Testis (tissue), 3 donors: ENCODE results near the gene SCARB1. TPM values are rescaled to one million over a fixed set of nuclear protein-coding genes. Genes with fewer than 3 reads are reported as not detected.

ENCODE experiments used
- DNase-seq: peaks from one replicate; pipeline ENCODE4 v3.0.0-alpha.2; 2019
- H3K27ac ChIP-seq, 2 donors: fragments of 200-600 bp; sonication (generic); one replicate each; pipeline ENCODE4 v1.5.1; 2019
- H3K27me3 ChIP-seq: fragments of 200-600 bp; sonication (generic); one replicate; pipeline ENCODE4 v1.5.1; 2019
- H3K36me3 ChIP-seq: fragments of 200-600 bp; sonication (generic); one replicate; pipeline ENCODE4 v1.5.1; 2017; ENCODE audit warnings: low read depth; ENCODE audit errors: missing control alignments
- H3K4me1 ChIP-seq: fragments of 200-600 bp; sonication (generic); one replicate; pipeline ENCODE4 v1.5.1; 2019
- H3K4me3 ChIP-seq, 2 donors: fragments of 200-600 bp; sonication (generic); one replicate each; pipeline ENCODE4 v1.5.1; 2017 to 2019
- H3K9me3 ChIP-seq: fragments of 200-600 bp; sonication (generic); one replicate; pipeline ENCODE4 v1.5.1; 2017
- POLR2A ChIP-seq: fragments of 450-650 bp; IDR thresholded peaks from one replicate; pipeline ENCODE4 v1.6.1; 2017; ENCODE audit warnings: antibody characterized with exemption, mild to moderate bottlenecking, moderate library complexity
- WGBS, 2 donors: methylation state at CpG; one replicate each; pipeline ENCODE4 v1.1.5; 2018; 5-methylcytosine and 5-hydroxymethylcytosine counted together
- intact Hi-C: fragments of 100-400 bp; cut with DNase I; formaldehyde crosslinking; loops from one replicate; pipeline ENCODE4 v1.15.1; 2023; ENCODE audit warnings: low total_unique reads
- polyA plus RNA-seq: library from polyadenylated mRNA; stranded (reverse); fragments of 350-450 nt; fragmentation: Illumina TruSeq; extraction: RNeasy Lipid Tissue Mini Kit (QIAGEN cat#74804); gene quantifications from one replicate; pipeline ENCODE4 v1.2.3, GENCODE V29; 2014; ENCODE audit warnings: low read depth, low replicate concordance; ENCODE audit not compliant: insufficient read depth
- total RNA-seq, 2 donors: library from RNA; depleted of rRNA; stranded (reverse); fragments of >200 nt; gene quantifications; one replicate each; pipeline ENCODE4 v1.2.3, GENCODE V29; 2016
- TF ChIP-seq, protein P1 (sequence below), 3 experiments: fragments of 450-650 bp in 2 of 3; fragments of 200-600 bp in 1 of 3; sonication (generic) in 1 of 3; IDR thresholded peaks; one replicate each; pipeline ENCODE4 v1.5.1; 2016 to 2019; ENCODE audit warnings: antibody characterized with exemption in 3 of 3, mild to moderate bottlenecking in 2 of 3, moderate library complexity in 1 of 3

The SCARB1 gene
- total and polyA plus RNA-seq, 3 donors from 2014 or later = 46.9 to 116 (median 73.6) TPM

- Histone ChIP-seq H3K27me3 (no peaks in the 10 kb centered on the region), H3K4me3 (no peak overlapping the region), H3K27ac (no peak overlapping the region), H3K4me1 (peaks cover 7% of the 10 kb centered on the region), H3K36me3 (no peaks in the 10 kb centered on the region), H3K9me3 (no peaks in the 10 kb centered on the region)
- TF ChIP-seq, protein P1, sequence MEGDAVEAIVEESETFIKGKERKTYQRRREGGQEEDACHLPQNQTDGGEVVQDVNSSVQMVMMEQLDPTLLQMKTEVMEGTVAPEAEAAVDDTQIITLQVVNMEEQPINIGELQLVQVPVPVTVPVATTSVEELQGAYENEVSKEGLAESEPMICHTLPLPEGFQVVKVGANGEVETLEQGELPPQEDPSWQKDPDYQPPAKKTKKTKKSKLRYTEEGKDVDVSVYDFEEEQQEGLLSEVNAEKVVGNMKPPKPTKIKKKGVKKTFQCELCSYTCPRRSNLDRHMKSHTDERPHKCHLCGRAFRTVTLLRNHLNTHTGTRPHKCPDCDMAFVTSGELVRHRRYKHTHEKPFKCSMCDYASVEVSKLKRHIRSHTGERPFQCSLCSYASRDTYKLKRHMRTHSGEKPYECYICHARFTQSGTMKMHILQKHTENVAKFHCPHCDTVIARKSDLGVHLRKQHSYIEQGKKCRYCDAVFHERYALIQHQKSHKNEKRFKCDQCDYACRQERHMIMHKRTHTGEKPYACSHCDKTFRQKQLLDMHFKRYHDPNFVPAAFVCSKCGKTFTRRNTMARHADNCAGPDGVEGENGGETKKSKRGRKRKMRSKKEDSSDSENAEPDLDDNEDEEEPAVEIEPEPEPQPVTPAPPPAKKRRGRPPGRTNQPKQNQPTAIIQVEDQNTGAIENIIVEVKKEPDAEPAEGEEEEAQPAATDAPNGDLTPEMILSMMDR (IDR thresholded peaks at IDR 0.05) = no peak
- TF ChIP-seq POLR2A = no peak
- 70 to 77% methylated on average over 12 of the region's 12 CpGs for WGBS, 2 donors
- DNase-seq = no peak
- intact Hi-C loops = loop anchor here (5.0 kb wide), 1 partner anchor 732 kb away; no protein-coding TSS in a partner anchor
These were observed 89.6 kb downstream of the SCARB1 start for GRCh38 chr12:124774054-124774461.

GRCh38 chr12:124772289-124773170 is 91.1 kb downstream of the SCARB1 start:
- Histone ChIP-seq H3K4me1 (peaks cover 7% of the 10 kb centered on the region), H3K4me3 (peak overlapping the region in 1 of 2 donors; percentile 29), H3K27me3 (no peaks in the 10 kb centered on the region), H3K9me3 (no peaks in the 10 kb centered on the region), H3K36me3 (no peaks in the 10 kb centered on the region), H3K27ac (no peak overlapping the region)
- WGBS, 2 donors = 47 to 56% methylated on average over 25 to 26 of the region's 26 CpGs
- no peak for TF ChIP-seq POLR2A
- TF ChIP-seq, protein P1 (IDR thresholded peaks at IDR 0.05) = no peak
- no peak for DNase-seq
- intact Hi-C loops = loop anchor here (5.0 kb wide), 1 partner anchor 730 kb away; no protein-coding TSS in a partner anchor

DNA sequence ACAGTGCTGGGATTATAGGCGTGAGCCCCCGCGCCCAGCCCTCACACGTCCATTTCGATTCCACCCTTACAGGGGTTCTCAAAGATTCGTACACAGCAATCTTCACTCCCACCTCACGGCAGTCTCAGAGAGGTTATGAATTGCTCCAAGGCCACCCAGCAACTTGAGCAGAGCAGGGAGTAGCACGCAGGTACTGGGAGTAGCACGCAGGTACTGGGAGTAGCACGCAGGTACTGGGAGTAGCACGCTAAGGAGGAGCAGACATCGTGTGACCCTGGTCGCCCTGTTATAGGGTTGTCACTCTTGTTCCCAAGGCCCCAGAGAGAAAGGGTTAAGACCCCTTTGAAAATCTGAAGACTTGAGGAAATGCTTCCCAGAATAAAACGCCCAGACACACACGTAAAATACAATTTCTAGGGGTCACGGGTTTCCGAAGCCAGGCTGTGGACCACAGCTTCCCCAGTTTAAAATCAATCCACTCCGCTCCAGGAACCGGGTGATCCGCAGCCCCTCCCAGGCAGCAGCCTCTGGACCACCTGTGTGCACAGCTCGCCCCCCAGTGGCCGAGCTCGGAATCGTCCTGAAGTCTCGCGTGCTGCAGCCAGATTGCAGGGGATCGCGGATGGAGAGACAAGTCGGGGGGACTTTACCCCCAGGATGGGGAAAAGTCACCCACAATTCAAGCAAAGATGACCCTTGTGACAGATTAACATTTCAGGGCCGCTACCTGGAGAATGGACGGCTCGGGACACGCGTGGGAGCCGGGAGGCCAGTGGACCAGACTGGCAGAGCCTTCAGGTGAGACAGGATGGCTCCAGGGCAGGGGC is 92.0 kb downstream of the SCARB1 start:
- H3K4me3 ChIP-seq = peak overlapping the region in 1 of 2 donors; percentile 29
- H3K36me3 ChIP-seq = no peaks in the 10 kb centered on the region
- intact Hi-C loops = loop anchor here (5.0 kb wide), 1 partner anchor 729 kb away; no protein-coding TSS in a partner anchor
- H3K27me3 ChIP-seq = no peaks in the 10 kb centered on the region
- H3K9me3 ChIP-seq = no peaks in the 10 kb centered on the region
- WGBS, 2 donors = 18 to 49% methylated on average over 15 to 35 of the region's 35 CpGs
- peak; percentile 95 for DNase-seq
- no peak overlapping the region for H3K27ac ChIP-seq
- TF ChIP-seq, protein P1 (IDR thresholded peaks at IDR 0.05) = peak; percentile 93 to 98 (median 97)
- TF ChIP-seq POLR2A = no peak
- peaks cover 9% of the 10 kb centered on the region for H3K4me1 ChIP-seq

GRCh38 chr12:124770728-124771127 is 92.9 kb downstream of the SCARB1 start:
- peaks cover 19% of the 10 kb centered on the region for H3K4me1 ChIP-seq
- TF ChIP-seq, protein P1 (IDR thresholded peaks at IDR 0.05) = no peak
- no peak for TF ChIP-seq POLR2A
- H3K36me3 ChIP-seq = no peaks in the 10 kb centered on the region
- no peak overlapping the region for H3K27ac ChIP-seq
- no peaks in the 10 kb centered on the region for H3K27me3 ChIP-seq
- WGBS, 2 donors = 86 to 92% methylated on average over 5 of the region's 5 CpGs
- no peak overlapping the region for H3K4me3 ChIP-seq
- H3K9me3 ChIP-seq = no peaks in the 10 kb centered on the region
- DNase-seq = no peak
- intact Hi-C loops = loop anchor here (5.0 kb wide), 1 partner anchor 728 kb away; no protein-coding TSS in a partner anchor
